Stomach smooth muscle (tissue), 2 donors: ENCODE measurements around the gene LPAR5.
A peak's percentile ranks its signal among the peaks of the same experiment; 100 is the strongest.

Experiments used
- H3K27ac ChIP-seq: one replicate; pipeline ENCODE4 v1.7.0; 2013; ENCODE audit warnings: mild to moderate bottlenecking, low read length, inconsistent platforms
- H3K27me3 ChIP-seq, 2 donors: one replicate each; pipeline ENCODE4 v1.7.0; 2013; ENCODE audit warnings: low read length in 2 of 2; ENCODE audit not compliant: insufficient read depth in 2 of 2, control insufficient read depth in 1 of 2
- H3K36me3 ChIP-seq, 2 donors: one replicate each; pipeline ENCODE4 v1.7.0; 2013; ENCODE audit warnings: low read length in 2 of 2; ENCODE audit not compliant: control insufficient read depth in 2 of 2, insufficient read depth in 2 of 2
- H3K4me1 ChIP-seq: one replicate; pipeline ENCODE4 v1.7.0; 2013; ENCODE audit warnings: low read length; ENCODE audit not compliant: control insufficient read depth, insufficient read depth
- H3K4me3 ChIP-seq, 2 donors: one replicate each; pipeline ENCODE4 v1.7.0; 2013; ENCODE audit warnings: low read length in 2 of 2
- H3K9ac ChIP-seq, 2 donors: one replicate each; pipeline ENCODE4 v1.7.0; 2013; ENCODE audit warnings: low read length in 2 of 2, mild to moderate bottlenecking in 1 of 2
- H3K9me3 ChIP-seq, 2 donors: one replicate each; pipeline ENCODE4 v1.7.0; 2013; ENCODE audit warnings: low read length in 2 of 2; ENCODE audit not compliant: control insufficient read depth in 2 of 2
- donor health status: healthy.
- donor health status: Pancreatic carcinoma.

The LPAR5 gene

GRCh38 chr12:6618483-6619225 is 17.1 kb downstream of the LPAR5 start:
- Histone ChIP-seq H3K27me3 (peaks cover 17 to 18% of the 10 kb centered on the region in 2 donors), H3K4me3 (no peak overlapping the region), H3K36me3 (no peaks in the 10 kb centered on the region), H3K4me1 (peaks cover 16% of the 10 kb centered on the region), H3K9ac (no peak overlapping the region), H3K9me3 (no peaks in the 10 kb centered on the region), H3K27ac (no peak overlapping the region)

- H3K27me3 ChIP-seq = peaks cover 12% of the 10 kb centered on the region in 2 donors
- H3K9me3 ChIP-seq = no peaks in the 10 kb centered on the region
- H3K36me3 ChIP-seq = no peaks in the 10 kb centered on the region
- H3K27ac ChIP-seq = peak overlapping the region; percentile 31
- H3K4me1 ChIP-seq = peaks cover 44% of the 10 kb centered on the region
- no peak overlapping the region for H3K4me3 ChIP-seq
- H3K9ac ChIP-seq = no peak overlapping the region
Measured at GRCh38 chr12:6615802-6616201, 20.0 kb downstream of the LPAR5 start.

- H3K36me3 ChIP-seq = no peaks in the 10 kb centered on the region
- H3K9ac ChIP-seq = peak overlapping the region; percentile 47 to 71
- peaks cover under 1% of the 10 kb centered on the region in 2 donors for H3K27me3 ChIP-seq
- peaks cover 39% of the 10 kb centered on the region for H3K4me1 ChIP-seq
- H3K4me3 ChIP-seq = peak overlapping the region in 1 of 2 donors; percentile 29
- H3K9me3 ChIP-seq = no peaks in the 10 kb centered on the region
- peak overlapping the region; percentile 98 for H3K27ac ChIP-seq
Measured at GRCh38 chr12:6614513-6615172, 21.1 kb downstream of the LPAR5 start.

GRCh38 chr12:6613776-6614512 is 21.8 kb downstream of the LPAR5 start:
- H3K4me3 ChIP-seq = peak overlapping the region in 1 of 2 donors; percentile 29

GRCh38 chr12:6613015-6613775 is 22.6 kb downstream of the LPAR5 start:
- Histone ChIP-seq H3K36me3 (no peaks in the 10 kb centered on the region), H3K9ac (peak overlapping the region; percentile 68 to 70), H3K4me3 (peak overlapping the region; percentile 48 to 65), H3K4me1 (peaks cover 39% of the 10 kb centered on the region), H3K27ac (peak overlapping the region; percentile 97), H3K9me3 (no peaks in the 10 kb centered on the region), H3K27me3 (no peaks in the 10 kb centered on the region)

More at GRCh38 chr12:6613776-6614512, 21.8 kb downstream of the LPAR5 start:
- H3K36me3 ChIP-seq = no peaks in the 10 kb centered on the region
- no peaks in the 10 kb centered on the region for H3K27me3 ChIP-seq
- H3K9me3 ChIP-seq = no peaks in the 10 kb centered on the region
- peak overlapping the region; percentile 47 to 71 for H3K9ac ChIP-seq
- peaks cover 39% of the 10 kb centered on the region for H3K4me1 ChIP-seq
- peak overlapping the region; percentile 98 for H3K27ac ChIP-seq

GRCh38 chr12:6612652-6613014 is 23.1 kb downstream of the LPAR5 start:
- H3K27me3 ChIP-seq = no peaks in the 10 kb centered on the region
- H3K27ac ChIP-seq = peak overlapping the region; percentile 97
- H3K4me1 ChIP-seq = peaks cover 41% of the 10 kb centered on the region
- peak overlapping the region; percentile 1 to 65 for H3K4me3 ChIP-seq
- no peaks in the 10 kb centered on the region for H3K9me3 ChIP-seq
- no peaks in the 10 kb centered on the region for H3K36me3 ChIP-seq
- H3K9ac ChIP-seq = no peak overlapping the region

- Histone ChIP-seq H3K27me3 (no peaks in the 10 kb centered on the region), H3K27ac (peak overlapping the region; percentile 97), H3K9me3 (no peaks in the 10 kb centered on the region), H3K9ac (no peak overlapping the region), H3K4me1 (peaks cover 43% of the 10 kb centered on the region), H3K36me3 (no peaks in the 10 kb centered on the region), H3K4me3 (peak overlapping the region; percentile 1 to 65)
Measured at GRCh38 chr12:6612247-6612646, 23.5 kb downstream of the LPAR5 start.

- no peak overlapping the region for H3K9ac ChIP-seq
- no peaks in the 10 kb centered on the region for H3K27me3 ChIP-seq
- peaks cover 57% of the 10 kb centered on the region for H3K4me1 ChIP-seq
- H3K9me3 ChIP-seq = no peaks in the 10 kb centered on the region
- peaks cover 0 to 4% of the 10 kb centered on the region in 2 donors for H3K36me3 ChIP-seq
- no peak overlapping the region for H3K4me3 ChIP-seq
- peak overlapping the region; percentile 88 for H3K27ac ChIP-seq
Measured at GRCh38 chr12:6608592-6609281, 27.0 kb downstream of the LPAR5 start.

- no peaks in the 10 kb centered on the region for H3K27me3 ChIP-seq
- peak overlapping the region in 1 of 2 donors; percentile 49 for H3K4me3 ChIP-seq
- peaks cover 59% of the 10 kb centered on the region for H3K4me1 ChIP-seq
- H3K9me3 ChIP-seq = no peaks in the 10 kb centered on the region
- H3K9ac ChIP-seq = peak overlapping the region; percentile 30 to 47
- H3K27ac ChIP-seq = peak overlapping the region; percentile 88
- peaks cover 0 to 4% of the 10 kb centered on the region in 2 donors for H3K36me3 ChIP-seq
Measured at GRCh38 chr12:6607751-6608591, 27.8 kb downstream of the LPAR5 start.
